ENCODE results near the gene PLA2G6.

PLA2G6 gene

DNA sequence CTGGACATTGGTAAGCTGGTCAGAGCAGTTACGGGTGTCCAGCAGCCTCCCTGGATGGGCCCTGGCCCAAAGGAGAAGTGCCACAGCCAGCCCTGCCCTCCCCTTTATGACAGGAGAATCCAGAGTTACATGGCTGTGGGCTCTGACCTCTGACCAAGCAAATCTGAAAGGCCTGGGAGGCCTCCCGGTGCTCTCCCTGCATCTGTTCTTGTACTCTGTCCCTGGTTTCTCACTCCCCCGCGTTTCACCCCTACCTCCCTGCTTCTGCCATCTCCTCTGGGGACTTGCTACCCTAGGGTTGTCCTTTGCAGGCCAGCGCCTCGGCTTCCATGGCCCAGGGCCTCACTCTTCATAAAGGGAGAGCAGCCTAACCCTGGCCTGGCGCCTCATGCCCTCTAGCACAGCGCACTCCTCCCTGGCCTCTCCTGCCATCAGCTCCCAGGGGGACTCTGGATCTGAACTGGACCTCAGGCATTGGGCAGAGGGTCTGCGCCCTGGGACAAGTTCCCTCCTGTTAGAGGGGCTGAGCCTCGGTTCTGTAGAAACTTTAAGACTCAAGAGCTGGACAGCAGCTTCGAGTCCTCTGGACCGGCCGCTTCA, 113.8 kb downstream of the PLA2G6 start:
- DNase-seq: no peak

DNA sequence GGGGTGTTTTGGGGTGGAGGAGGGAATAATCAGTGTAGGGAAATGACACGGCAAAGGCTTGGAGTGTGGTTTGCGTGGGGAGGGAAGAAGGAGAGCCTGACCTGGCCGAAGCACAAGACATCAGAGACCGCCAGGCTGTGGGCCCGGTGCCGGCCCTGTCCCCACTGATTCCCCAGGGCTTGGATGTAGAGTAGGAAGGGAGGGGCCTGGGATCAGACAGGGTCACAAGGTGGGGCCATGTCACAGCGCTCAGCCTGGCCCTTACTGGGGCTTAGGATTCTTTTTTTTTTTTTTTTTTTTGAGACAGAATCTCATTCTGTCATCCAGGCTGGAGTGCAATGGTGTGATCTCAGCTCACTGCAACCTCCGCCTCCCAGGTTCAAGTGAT, 114.6 kb downstream of the PLA2G6 start:
- DNase-seq: no peak

- DNase-seq: no peak
Observed at GRCh38 chr22:38066381-38067027, 115.1 kb downstream of the PLA2G6 start.

DNA sequence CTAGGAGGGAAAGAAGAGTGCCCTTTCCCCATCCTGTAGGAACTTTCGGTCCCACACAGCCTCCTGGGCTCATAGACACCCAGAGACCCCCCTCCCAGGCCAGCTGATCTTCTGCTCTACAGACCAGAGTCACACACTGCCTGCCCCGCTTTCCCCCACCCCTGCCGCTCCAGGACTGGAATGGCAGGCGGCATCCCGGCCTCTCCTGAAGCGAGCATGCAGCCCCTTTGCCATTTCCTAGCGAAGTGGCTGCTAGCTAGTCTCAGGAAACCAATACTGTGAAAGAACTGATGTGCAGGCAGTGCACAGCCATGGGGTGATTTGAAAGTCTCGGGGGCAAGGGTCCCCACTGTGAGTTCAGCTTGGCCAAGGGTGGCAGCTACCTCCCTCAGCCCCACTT, 116.1 kb downstream of the PLA2G6 start:
- no peak for DNase-seq

DNA sequence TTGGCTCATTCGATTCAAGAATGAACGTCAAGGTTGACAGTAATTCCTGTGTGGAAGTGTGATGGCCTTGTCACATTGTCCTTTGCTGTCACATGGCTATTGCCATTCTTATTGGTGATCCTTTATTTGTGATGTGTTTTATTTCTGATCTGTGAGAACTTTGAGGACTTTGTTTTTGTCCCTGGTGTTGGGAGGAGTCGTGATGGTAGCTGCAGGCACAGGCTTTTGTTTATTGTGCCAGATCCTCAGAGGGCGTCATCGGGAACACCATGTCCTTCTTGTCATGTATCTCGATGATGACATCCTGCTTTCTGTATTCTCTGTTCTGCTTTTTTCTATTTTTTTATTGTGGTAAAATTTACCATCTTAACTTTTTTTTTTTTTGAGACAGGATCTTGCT, 118.8 kb downstream of the PLA2G6 start:
- DNase-seq: no peak

All from stimulated activated naive CD4-positive, alpha-beta T cell treated with Interleukin-2 at 50 U/mL for 16 hours (primary cell).